ENCODE data around the gene SEL1L2.

DNA sequence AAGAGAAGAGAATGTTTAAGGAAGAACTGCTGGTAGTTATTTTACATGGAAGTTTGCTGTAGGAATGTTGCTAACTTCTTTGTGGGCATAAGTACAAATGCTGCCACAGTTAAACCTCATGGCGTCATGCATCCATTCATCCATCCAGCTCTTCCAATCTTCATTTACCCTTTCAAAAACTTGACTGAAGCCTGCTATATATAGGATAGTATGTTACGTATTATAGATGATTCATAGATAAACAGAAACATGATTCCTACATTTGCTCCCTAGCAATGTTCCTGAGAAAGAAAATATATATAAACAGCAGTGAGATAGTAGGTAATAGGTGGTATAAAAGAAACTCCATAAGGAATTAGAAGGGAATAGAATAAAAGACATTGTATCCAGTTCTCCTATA, 111.8 kb downstream of the SEL1L2 start:
- TF ChIP-seq POLR2A (IDR thresholded peaks at IDR 0.05) (no peak), CTCF (IDR thresholded peaks at IDR 0.05) (no peak)
